GM19351 (cell line): Measurements from ENCODE around the gene CHRM1.

ENCODE experiments used
- ATAC-seq: cut with Tn5 transposase; IDR thresholded peaks from one replicate; pipeline ENCODE4 v1.9.1; 2021; ENCODE audit warnings: mild to moderate bottlenecking, moderate library complexity; ENCODE audit not compliant: unreplicated experiment

Gene CHRM1

GRCh38 chr11:62905927-62906531, 15.1 kb downstream of the CHRM1 start:
- peak; percentile 60 for ATAC-seq

- ATAC-seq: no peak
These were observed 15.9 kb downstream of the CHRM1 start for GRCh38 chr11:62905296-62905695.

DNA sequence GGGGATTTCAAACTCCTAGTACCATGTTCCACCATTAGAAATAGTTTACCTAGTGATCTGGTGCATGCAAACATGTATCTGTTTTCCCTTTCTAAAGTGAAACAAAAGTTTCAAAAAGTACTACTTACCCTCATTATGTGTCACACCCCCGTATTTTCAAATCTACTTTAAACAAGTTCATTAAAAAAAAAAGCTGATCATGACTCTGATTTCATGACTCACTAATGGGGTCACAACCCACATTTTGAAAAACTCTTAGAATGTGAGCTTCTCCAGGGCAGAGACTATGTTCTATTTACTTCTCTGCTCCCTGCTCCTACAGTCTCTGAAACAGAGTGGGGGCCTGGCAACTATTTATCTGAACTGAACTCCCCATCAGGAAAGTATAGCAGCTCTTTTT, 18.2 kb downstream of the CHRM1 start:
- ATAC-seq: no peak

GRCh38 chr11:62898027-62898426, 23.1 kb downstream of the CHRM1 start:
- no peak for ATAC-seq

GRCh38 chr11:62897311-62897710, 23.9 kb downstream of the CHRM1 start:
- ATAC-seq: no peak

DNA sequence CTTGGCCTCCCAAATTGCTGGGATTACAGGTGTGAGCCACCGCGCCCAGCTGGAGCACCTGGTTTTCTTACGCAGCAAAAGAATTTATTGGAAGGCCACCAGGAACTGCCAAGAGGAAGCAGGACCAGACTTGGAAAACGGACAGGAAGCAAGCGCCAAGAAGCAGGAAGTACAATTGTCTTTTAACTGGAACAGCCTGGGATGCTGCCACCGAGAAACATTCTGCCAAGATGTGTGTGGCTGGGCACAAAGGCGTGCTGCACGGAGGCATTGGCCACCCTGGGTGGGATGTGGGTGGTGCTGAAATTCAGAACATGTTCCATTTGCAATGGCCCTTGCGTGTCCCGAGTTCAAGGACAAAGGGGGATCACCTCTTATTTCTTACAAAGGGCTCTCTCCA, 25.1 kb downstream of the CHRM1 start:
- ATAC-seq: no peak

DNA sequence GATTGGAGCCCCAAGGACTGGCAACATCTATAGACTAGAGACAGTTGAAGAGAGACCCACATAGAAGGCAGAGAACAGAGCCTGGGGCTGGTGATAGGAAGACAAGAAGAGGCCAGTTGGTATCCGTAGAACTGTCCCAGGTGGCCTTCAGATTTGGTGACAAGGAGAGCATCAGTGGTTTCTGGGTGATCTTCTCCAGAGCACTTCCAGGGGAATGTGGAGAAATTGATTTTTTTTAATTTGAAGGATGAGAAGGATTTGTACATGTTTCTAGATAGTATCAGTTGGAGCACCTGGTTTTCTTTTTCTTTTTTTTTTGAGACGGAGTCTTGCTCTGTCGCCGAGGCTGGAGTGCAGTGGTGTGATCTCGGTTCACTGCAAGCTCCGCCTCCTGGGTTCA, 25.7 kb downstream of the CHRM1 start:
- ATAC-seq: no peak

- ATAC-seq: no peak
These were observed 28.9 kb downstream of the CHRM1 start for GRCh38 chr11:62892077-62892922.

- no peak for ATAC-seq
These were observed 31.4 kb downstream of the CHRM1 start for GRCh38 chr11:62889484-62890437.

DNA sequence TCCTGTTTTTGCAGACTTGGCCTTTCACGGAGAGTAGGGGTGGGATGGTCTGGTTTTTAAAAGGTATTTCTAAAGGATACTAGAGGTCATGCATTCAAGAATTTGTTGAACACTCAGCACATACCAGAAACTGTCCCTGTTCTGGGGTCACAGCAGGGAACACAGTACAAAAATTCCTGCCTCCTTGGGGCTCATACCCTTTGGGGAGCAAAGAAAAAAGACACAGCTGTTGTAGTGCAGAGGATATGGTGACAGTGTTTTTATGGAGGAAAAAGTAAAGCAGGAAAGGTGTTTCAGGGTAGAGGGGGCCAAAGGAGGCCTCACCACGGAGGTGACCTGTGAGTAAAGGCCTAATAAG, 32.1 kb downstream of the CHRM1 start:
- ATAC-seq: no peak

DNA sequence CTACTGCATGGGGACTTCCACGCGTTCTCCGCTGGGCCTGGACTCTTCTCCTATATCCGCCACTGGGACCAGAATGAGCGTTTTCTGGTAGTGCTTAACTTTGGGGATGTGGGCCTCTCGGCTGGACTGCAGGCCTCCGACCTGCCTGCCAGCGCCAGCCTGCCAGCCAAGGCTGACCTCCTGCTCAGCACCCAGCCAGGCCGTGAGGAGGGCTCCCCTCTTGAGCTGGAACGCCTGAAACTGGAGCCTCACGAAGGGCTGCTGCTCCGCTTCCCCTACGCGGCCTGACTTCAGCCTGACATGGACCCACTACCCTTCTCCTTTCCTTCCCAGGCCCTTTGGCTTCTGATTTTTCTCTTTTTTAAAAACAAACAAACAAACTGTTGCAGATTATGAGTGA, 32.8 kb downstream of the CHRM1 start:
- no peak for ATAC-seq

GRCh38 chr11:62885137-62885750, 35.9 kb downstream of the CHRM1 start:
- no peak for ATAC-seq

- no peak for ATAC-seq
These were observed 37.5 kb downstream of the CHRM1 start for GRCh38 chr11:62883673-62884072.

DNA sequence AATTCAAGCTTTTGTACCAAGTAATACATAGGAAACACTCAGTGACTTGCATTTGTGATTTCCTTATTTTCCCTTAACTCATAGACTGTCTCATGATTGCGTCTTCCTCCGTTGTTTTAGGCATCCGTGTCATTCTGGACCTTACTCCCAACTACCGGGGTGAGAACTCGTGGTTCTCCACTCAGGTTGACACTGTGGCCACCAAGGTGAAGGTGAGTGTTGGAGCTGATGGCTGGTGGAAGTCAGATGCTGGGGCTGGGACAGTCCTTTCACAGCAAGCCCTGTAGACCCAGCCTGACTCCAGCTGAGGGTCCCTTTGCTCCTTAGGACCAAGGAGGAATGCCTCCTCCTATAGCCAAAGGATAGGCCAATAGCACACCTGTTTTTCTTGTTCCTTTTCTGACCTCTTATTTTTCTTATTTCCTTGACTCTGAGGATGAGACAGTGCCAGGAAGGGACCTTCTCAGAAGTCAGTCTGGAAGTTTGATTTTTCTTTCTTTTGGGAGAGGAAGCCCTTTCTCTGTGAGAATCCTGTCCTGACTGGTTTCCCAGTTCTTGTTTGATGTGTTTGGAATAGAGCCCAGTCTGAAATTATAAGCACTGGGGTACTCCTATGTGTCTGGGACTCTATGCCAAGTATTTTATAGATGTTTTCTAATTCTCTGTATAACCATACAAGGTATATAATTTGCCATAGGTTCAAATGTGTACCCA, 38.2 kb downstream of the CHRM1 start:
- no peak for ATAC-seq

DNA sequence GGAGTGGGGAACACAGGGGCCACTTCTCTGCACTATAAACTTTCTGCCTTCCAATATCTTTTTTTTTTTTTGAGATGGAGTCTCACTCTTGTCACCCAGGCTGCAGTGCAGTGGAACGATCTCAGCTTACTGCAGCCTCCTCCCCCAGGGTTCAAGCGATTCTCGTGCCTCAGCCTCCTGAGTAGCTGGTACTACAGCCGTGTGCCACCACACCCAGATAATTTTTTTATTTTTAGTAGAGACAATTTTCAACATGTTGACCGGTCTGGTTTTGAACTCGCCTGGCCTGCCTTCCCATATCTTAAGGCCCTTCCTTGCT, 38.8 kb downstream of the CHRM1 start:
- ATAC-seq: no peak

DNA sequence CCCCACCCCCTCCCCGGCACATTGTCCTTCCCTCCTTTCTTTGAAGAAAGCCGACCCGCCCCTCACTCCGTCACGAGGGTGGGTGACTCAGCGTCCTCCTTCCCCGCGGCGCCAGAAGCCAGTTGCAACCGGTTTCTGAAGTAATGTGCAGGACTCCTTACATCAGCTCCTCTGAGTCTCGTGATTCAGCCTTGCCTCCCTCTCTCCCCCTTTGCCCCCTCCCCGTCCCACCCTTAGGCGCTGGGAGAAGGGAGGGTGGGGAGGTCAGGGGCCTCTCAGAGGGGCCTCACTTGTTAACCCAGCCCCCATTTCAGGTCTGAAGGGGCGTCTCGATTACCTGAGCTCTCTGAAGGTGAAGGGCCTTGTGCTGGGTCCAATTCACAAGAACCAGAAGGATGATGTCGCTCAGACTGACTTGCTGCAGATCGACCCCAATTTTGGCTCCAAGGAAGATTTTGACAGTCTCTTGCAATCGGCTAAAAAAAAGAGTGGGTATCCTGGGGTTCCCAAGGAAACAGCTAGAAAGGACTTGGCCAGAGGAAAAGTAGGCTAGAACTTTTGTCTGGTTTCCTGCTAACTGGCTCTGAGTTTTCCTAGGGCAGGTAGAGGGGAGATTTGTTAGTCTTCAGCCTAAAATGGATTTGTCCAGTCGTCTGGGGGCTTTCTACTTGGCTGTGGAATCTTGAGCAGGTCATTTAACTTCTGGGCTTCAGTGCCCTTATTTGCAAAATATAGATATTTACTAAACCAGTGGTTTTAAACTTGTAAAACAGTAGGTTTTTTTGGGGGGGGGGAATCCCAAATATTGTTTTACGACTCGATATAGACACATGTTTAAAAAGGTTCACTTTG, 39.4 kb downstream of the CHRM1 start:
- peak; percentile 53 for ATAC-seq

DNA sequence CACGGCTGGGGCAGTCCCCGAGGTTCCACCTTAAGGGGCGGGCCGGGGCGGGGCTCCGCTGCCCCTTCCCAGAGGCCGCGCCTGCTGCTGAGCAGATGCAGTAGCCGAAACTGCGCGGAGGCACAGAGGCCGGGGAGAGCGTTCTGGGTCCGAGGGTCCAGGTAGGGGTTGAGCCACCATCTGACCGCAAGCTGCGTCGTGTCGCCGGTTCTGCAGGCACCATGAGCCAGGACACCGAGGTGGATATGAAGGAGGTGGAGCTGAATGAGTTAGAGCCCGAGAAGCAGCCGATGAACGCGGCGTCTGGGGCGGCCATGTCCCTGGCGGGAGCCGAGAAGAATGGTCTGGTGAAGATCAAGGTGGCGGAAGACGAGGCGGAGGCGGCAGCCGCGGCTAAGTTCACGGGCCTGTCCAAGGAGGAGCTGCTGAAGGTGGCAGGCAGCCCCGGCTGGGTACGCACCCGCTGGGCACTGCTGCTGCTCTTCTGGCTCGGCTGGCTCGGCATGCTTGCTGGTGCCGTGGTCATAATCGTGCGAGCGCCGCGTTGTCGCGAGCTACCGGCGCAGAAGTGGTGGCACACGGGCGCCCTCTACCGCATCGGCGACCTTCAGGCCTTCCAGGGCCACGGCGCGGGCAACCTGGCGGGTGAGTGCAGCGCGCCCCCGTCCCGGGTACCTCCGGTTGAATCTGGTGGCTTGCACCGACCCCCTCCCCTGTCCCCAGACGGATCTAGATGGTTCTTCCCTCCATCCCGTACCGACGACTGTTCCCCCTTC, 40.2 kb downstream of the CHRM1 start, which contains the start of gene SLC3A2:
Gene SLC3A2 (plus strand): TSS at position 94 of the 776 bp plus-strand sequence. CDS start 128 bp downstream, at position 222.
- ATAC-seq: peak; percentile 72

DNA sequence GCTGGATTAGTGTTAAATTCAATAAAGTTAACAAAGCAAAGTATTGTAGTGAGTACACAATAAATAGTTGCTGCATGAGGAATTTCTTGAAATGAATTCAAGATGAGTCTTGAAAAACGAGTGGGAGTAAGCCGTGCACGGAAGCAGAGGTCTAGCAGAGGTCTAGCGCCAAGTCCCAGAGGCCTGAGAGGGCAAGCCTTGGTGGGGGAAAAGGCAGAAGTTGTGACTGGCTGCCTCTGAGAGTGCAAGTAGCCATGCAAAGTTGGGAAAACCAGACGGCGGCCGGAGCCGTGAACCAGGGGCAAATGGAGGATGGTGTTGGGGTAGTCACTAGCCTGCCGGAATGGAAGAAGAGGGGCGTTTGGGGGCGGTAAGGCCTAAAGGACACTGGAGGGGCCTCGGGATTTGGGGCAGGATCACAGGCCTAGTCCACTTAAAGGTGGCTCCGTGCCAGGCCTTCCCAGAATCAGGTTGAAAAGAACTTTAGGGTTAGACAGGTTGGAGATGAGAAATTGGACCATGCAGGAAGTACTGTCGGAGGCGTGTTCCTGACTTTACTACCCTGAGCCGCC, 40.8 kb downstream of the CHRM1 start:
- ATAC-seq: peak; percentile 29
